H9 (cell line): ENCODE results near the gene MKX. TPM values are rescaled to one million over a fixed set of nuclear protein-coding genes. Genes with fewer than 3 reads are reported as not detected.

ENCODE experiments used
- DNase-seq: peaks from one replicate; pipeline ENCODE4 v3.0.0-alpha.2; 2017
- H2AFZ ChIP-seq: one replicate; pipeline ENCODE4 v1.6.1; 2013; ENCODE audit warnings: mild to moderate bottlenecking, low read length, control low read depth, moderate library complexity
- H2AK5ac ChIP-seq: 2 replicates; pipeline ENCODE4 v1.6.1; 2013; ENCODE audit warnings: low read length, control low read depth, mixed read lengths; ENCODE audit not compliant: insufficient read length
- H2BK120ac ChIP-seq: one replicate; pipeline ENCODE4 v1.6.1; 2013; ENCODE audit warnings: low read depth, mild to moderate bottlenecking, low read length, control low read depth, inconsistent platforms; ENCODE audit not compliant: poor library complexity, severe bottlenecking
- H2BK12ac ChIP-seq: 2 replicates; pipeline ENCODE4 v1.6.1; 2013; ENCODE audit warnings: low read length, control low read depth, mixed read lengths, low read depth; ENCODE audit not compliant: insufficient read length
- H2BK15ac ChIP-seq: 2 replicates; pipeline ENCODE4 v1.6.1; 2013; ENCODE audit warnings: low read depth, low read length, control low read depth
- H2BK20ac ChIP-seq: one replicate; pipeline ENCODE4 v1.6.1; 2013; ENCODE audit warnings: low read depth, mild to moderate bottlenecking, low read length, control low read depth, inconsistent platforms; ENCODE audit not compliant: poor library complexity, severe bottlenecking
- H2BK5ac ChIP-seq: 2 replicates; pipeline ENCODE4 v1.6.1; 2013; ENCODE audit warnings: low read length, control low read depth, mixed read lengths; ENCODE audit not compliant: insufficient read length
- H3K14ac ChIP-seq: 2 replicates; pipeline ENCODE4 v1.6.1; 2013; ENCODE audit warnings: low read length, control low read depth; ENCODE audit not compliant: insufficient read depth
- H3K18ac ChIP-seq: 2 replicates; pipeline ENCODE4 v1.6.1; 2013; ENCODE audit warnings: low read depth, mild to moderate bottlenecking, mixed read lengths, low read length, control low read depth; ENCODE audit not compliant: insufficient read length
- H3K23ac ChIP-seq: 2 replicates; pipeline ENCODE4 v1.6.1; 2013; ENCODE audit warnings: low read length, control low read depth, mixed read lengths, low read depth; ENCODE audit not compliant: insufficient read length
- H3K23me2 ChIP-seq: 2 replicates; pipeline ENCODE4 v1.6.1; 2013; ENCODE audit warnings: low read depth, mild to moderate bottlenecking, mixed read lengths, low read length, control low read depth; ENCODE audit not compliant: insufficient read length, poor library complexity, severe bottlenecking
- H3K27ac ChIP-seq: 2 replicates; pipeline ENCODE4 v1.5.1; 2013; ENCODE audit warnings: low read length, control low read depth, mixed read lengths, low read depth; ENCODE audit not compliant: insufficient read length
- H3K27me3 ChIP-seq: 2 replicates; pipeline ENCODE4 v1.6.1; 2013; ENCODE audit warnings: low read length, control low read depth, inconsistent platforms; ENCODE audit not compliant: insufficient read depth
- H3K4ac ChIP-seq: 2 replicates; pipeline ENCODE4 v1.6.1; 2013; ENCODE audit warnings: low read depth, mild to moderate bottlenecking, control low read depth, inconsistent platforms, low read length, moderate library complexity
- H3K4me1 ChIP-seq: 2 replicates; pipeline ENCODE4 v1.6.1; 2013; ENCODE audit warnings: low read length, control low read depth, inconsistent platforms; ENCODE audit not compliant: insufficient read depth
- H3K4me2 ChIP-seq: 2 replicates; pipeline ENCODE4 v1.6.1; 2013; ENCODE audit warnings: low read length, control low read depth, mixed read lengths; ENCODE audit not compliant: insufficient read length, insufficient read depth
- H3K56ac ChIP-seq: 2 replicates; pipeline ENCODE4 v1.6.1; 2013; ENCODE audit warnings: low read depth, mild to moderate bottlenecking, mixed read lengths, low read length, control low read depth; ENCODE audit not compliant: insufficient read length
- H3K79me1 ChIP-seq: 2 replicates; pipeline ENCODE4 v1.6.1; 2013; ENCODE audit warnings: low read depth, mild to moderate bottlenecking, moderate library complexity, low read length, control low read depth, inconsistent platforms; ENCODE audit not compliant: insufficient read depth, poor library complexity, severe bottlenecking
- H3K79me2 ChIP-seq: 2 replicates; pipeline ENCODE4 v1.6.1; 2013; ENCODE audit warnings: low read length, control low read depth, inconsistent platforms; ENCODE audit not compliant: insufficient read depth
- H3K9ac ChIP-seq: 2 replicates; pipeline ENCODE4 v1.6.1; 2013; ENCODE audit warnings: low read length, control low read depth, mixed read lengths; ENCODE audit not compliant: insufficient read length; ENCODE audit errors: extremely low read depth
- H3K9me3 ChIP-seq: one replicate; pipeline ENCODE4 v1.6.1; 2013; ENCODE audit warnings: low read depth, low read length, inconsistent platforms; ENCODE audit not compliant: control insufficient read depth
- H3T11ph ChIP-seq: one replicate; pipeline ENCODE4 v1.6.1; 2013; ENCODE audit warnings: mild to moderate bottlenecking, low read length, control low read depth, inconsistent platforms
- H4K20me1 ChIP-seq: one replicate; pipeline ENCODE4 v1.6.1; 2013; ENCODE audit not compliant: control insufficient read depth, insufficient read length, insufficient read depth
- H4K5ac ChIP-seq: 2 replicates; pipeline ENCODE4 v1.6.1; 2013; ENCODE audit warnings: low read depth, mild to moderate bottlenecking, mixed read lengths, low read length, control low read depth; ENCODE audit not compliant: insufficient read length
- H4K8ac ChIP-seq: replicated peaks from 2 replicates; pipeline ENCODE4 v1.6.1; 2013; ENCODE audit warnings: low read length, control low read depth, mixed read lengths, low read depth; ENCODE audit not compliant: insufficient read length
- H4K91ac ChIP-seq: 2 replicates; pipeline ENCODE4 v1.6.1; 2013; ENCODE audit warnings: low read depth, mild to moderate bottlenecking, moderate library complexity, mixed read lengths, low read length, control low read depth; ENCODE audit not compliant: insufficient read length
- H3K27ac Mint-ChIP-seq, 3 experiments: 2 replicates in 2 of 3; 3 replicates in 1 of 3; pipeline ENCODE4 v1.8.0; 2020 to 2021; ENCODE audit warnings: mixed read lengths in 3 of 3, mild to moderate bottlenecking in 1 of 3, moderate library complexity in 1 of 3
- H3K27me3 Mint-ChIP-seq: 2 replicates; pipeline ENCODE4 v1.8.0; 2021; ENCODE audit warnings: low read depth, mild to moderate bottlenecking, moderate library complexity, mixed read lengths
- H3K36me3 Mint-ChIP-seq, 3 experiments: 2 replicates in 2 of 3; 3 replicates in 1 of 3; pipeline ENCODE4 v1.8.0; 2020 to 2021; ENCODE audit warnings: low read depth in 3 of 3, mixed read lengths in 3 of 3; ENCODE audit not compliant: insufficient read depth in 1 of 3
- H3K4me1 Mint-ChIP-seq, 2 experiments: 2 replicates each; pipeline ENCODE4 v1.8.0; 2020; ENCODE audit warnings: mixed read lengths in 2 of 2
- H3K4me3 Mint-ChIP-seq, 2 experiments: 2 replicates in 1 of 2; 3 replicates in 1 of 2; pipeline ENCODE4 v1.8.0; 2020 to 2021; ENCODE audit warnings: mild to moderate bottlenecking in 2 of 2, mixed read lengths in 2 of 2, moderate library complexity in 1 of 2
- H3K9me3 Mint-ChIP-seq, 2 experiments: 2 replicates in 1 of 2; 3 replicates in 1 of 2; pipeline ENCODE4 v1.8.0; 2020; ENCODE audit warnings: mild to moderate bottlenecking in 2 of 2, mixed read lengths in 2 of 2, moderate library complexity in 1 of 2
- CTCF ChIP-seq: fragments of 200-600 bp; sonication (generic); conservative IDR thresholded peaks from 3 replicates; pipeline ENCODE4 v1.8.0; 2021; ENCODE audit warnings: antibody characterized with exemption, mild to moderate bottlenecking
- WGBS: extraction: QIAGEN DNeasy Blood & Tissue Kit; methylation state at CpG from one replicate; pipeline ENCODE4 v1.1.7; 2013; ENCODE audit warnings: missing lambda C conversion rate, low lambda C conversion rate, mixed read lengths; ENCODE audit not compliant: insufficient read length; ENCODE audit errors: extremely low coverage; 5-methylcytosine and 5-hydroxymethylcytosine counted together
- total RNA-seq: library from RNA; stranded (reverse); gene quantifications from 2 replicates; pipeline ENCODE4 v1.2.1, GENCODE V29; 2021

MKX gene
- total RNA-seq, 1 experiment from 2014 or later: 0.46 TPM

GRCh38 chr10:27637601-27638000 lies 108.0 kb downstream of the MKX start:
- no peak overlapping the region for H3K23ac ChIP-seq
- H4K91ac ChIP-seq: no peak overlapping the region
- no peaks in the 10 kb centered on the region for H3K36me3 Mint-ChIP-seq
- no peaks in the 10 kb centered on the region for H3K4me1 Mint-ChIP-seq
- H2BK20ac ChIP-seq: no peak overlapping the region
- H4K5ac ChIP-seq: no peak overlapping the region
- no peak overlapping the region for H2AFZ ChIP-seq
- H3K27ac ChIP-seq: no peak overlapping the region
- H4K8ac ChIP-seq: no peak overlapping the region
- TF ChIP-seq CTCF: no peak
- H2BK120ac ChIP-seq: no peak overlapping the region
- H2BK15ac ChIP-seq: no peak overlapping the region
- no peak overlapping the region for H2AK5ac ChIP-seq
- H3K79me2 ChIP-seq: no peaks in the 10 kb centered on the region
- no peak overlapping the region for H3K4ac ChIP-seq
- H3K14ac ChIP-seq: no peak overlapping the region
- no peaks in the 10 kb centered on the region for H3K4me1 ChIP-seq
- H3K27me3 Mint-ChIP-seq: no peaks in the 10 kb centered on the region
- no peak overlapping the region for H3T11ph ChIP-seq
- no peaks in the 10 kb centered on the region for H3K27me3 ChIP-seq
- H3K9me3 ChIP-seq: no peaks in the 10 kb centered on the region
- H3K27ac Mint-ChIP-seq: no peak overlapping the region
- no peak for DNase-seq
- no peak overlapping the region for H3K56ac ChIP-seq
- H3K18ac ChIP-seq: no peak overlapping the region
- no peak overlapping the region for H3K4me2 ChIP-seq
- H3K4me3 Mint-ChIP-seq: no peak overlapping the region
- no peak overlapping the region for H2BK5ac ChIP-seq
- WGBS: no CpG with 5 or more reads among the region's 2 CpGs
- H4K20me1 ChIP-seq: no peaks in the 10 kb centered on the region
- H3K79me1 ChIP-seq: no peaks in the 10 kb centered on the region
- H3K23me2 ChIP-seq: no peaks in the 10 kb centered on the region
- no peak overlapping the region for H2BK12ac ChIP-seq
- H3K9me3 Mint-ChIP-seq: peaks cover 0 to 3% of the 10 kb centered on the region in 2 experiments; a peak in 2 of 5 replicates
- H3K9ac ChIP-seq: no peak overlapping the region
